ENCODE data around the gene GSK3B. TPM values are rescaled to one million over a fixed set of nuclear protein-coding genes. Genes with fewer than 3 reads are reported as not detected.

GSK3B gene
- total and polyA plus RNA-seq, 3 experiments from 2014 or later: 20.0 to 38.0 (median 35.7) TPM

GRCh38 chr3:120081719-120082118 lies 12.5 kb downstream of the GSK3B start:
- Mint-ChIP-seq H3K27ac (peak overlapping the region in 2 of 8 donors; percentile 1), H3K9me3 (no peaks in the 10 kb centered on the region), H3K36me3 (peaks cover 0 to 8% (median 7%) of the 10 kb centered on the region in 3 donors), H3K4me3 (peak overlapping the region in 1 of 7 donors; percentile 6), H3K4me1 (peaks cover 60 to 83% (median 81%) of the 10 kb centered on the region in 3 donors), H3K27me3 (no peaks in the 10 kb centered on the region)
- Histone ChIP-seq H3K4me1 (ENCODE audit: insufficient read depth, low read length) (peaks cover 26% of the 10 kb centered on the region), H3K27me3 (ENCODE audit: insufficient read depth, low read length, poor library complexity, severe bottlenecking) (no peaks in the 10 kb centered on the region), H3K4me3 (ENCODE audit: low read length) (no peak overlapping the region), H3K36me3 (ENCODE audit: insufficient read depth, low read length) (no peaks in the 10 kb centered on the region), H3K27ac (ENCODE audit: low read depth, low read length) (no peak overlapping the region), H3K9me3 (ENCODE audit: low read length) (no peaks in the 10 kb centered on the region)
- DNase-seq: no peak
- CTCF ChIA-PET: no interaction called here
- POLR2A ChIA-PET: no interaction called here

DNA sequence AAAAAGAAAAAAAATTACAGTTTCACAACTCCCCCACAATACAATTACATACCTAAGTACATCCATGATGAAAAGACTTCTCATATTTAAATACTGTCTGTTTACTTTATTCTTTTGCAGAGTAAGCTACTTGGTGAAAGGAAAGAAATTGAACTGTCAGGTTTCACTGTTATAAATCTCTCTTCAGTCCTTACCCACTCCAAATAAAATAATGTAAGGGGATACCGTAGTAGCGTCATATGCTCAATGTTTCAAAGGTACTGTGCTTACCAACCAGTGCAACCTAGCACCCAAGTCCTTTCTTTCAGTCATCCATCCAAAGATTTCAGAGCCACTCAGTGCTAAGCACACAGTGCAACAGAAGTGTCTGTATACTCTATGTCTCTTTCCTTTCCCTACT lies 13.4 kb downstream of the GSK3B start:
- H3K27me3 Mint-ChIP-seq: no peaks in the 10 kb centered on the region
- H3K4me3 ChIP-seq (ENCODE audit: low read length): no peak overlapping the region
- H3K36me3 ChIP-seq (ENCODE audit: insufficient read depth, low read length): no peaks in the 10 kb centered on the region
- POLR2A ChIA-PET: no interaction called here
- H3K4me1 Mint-ChIP-seq: peaks cover 60 to 81% (median 78%) of the 10 kb centered on the region in 3 donors
- H3K4me3 Mint-ChIP-seq: no peak overlapping the region
- peak overlapping the region in 2 of 8 donors; percentile 13 to 26 for H3K27ac Mint-ChIP-seq
- H3K36me3 Mint-ChIP-seq: peaks cover 0 to 9% (median 8%) of the 10 kb centered on the region in 3 donors
- H3K9me3 ChIP-seq (ENCODE audit: low read length): no peaks in the 10 kb centered on the region
- CTCF ChIA-PET: no interaction called here
- no peak overlapping the region for H3K27ac ChIP-seq (ENCODE audit: low read depth, low read length)
- no peaks in the 10 kb centered on the region for H3K9me3 Mint-ChIP-seq
- H3K27me3 ChIP-seq (ENCODE audit: insufficient read depth, low read length, poor library complexity, severe bottlenecking): no peaks in the 10 kb centered on the region
- no peak for DNase-seq
- peaks cover 20% of the 10 kb centered on the region for H3K4me1 ChIP-seq (ENCODE audit: insufficient read depth, low read length)

DNA sequence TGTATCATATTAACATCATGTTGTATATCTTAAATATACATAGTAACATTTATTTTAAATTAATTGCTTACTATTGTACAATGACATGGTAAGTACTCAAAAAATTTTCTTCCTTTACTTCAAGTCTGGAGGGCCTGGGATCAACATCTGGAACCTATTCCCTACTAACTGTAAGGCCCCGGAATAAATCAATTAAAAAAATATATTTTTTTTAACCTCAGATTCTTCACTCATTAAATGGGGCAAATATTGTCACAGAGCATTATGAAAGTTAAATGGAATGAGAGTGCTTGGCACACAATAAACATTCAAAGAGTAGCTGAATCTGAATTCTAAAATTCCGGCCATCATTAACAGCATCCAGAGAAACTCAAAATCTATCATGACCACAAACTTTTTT lies 16.5 kb downstream of the GSK3B start:
- DNase-seq: no peak
- ChIA-PET POLR2A (interaction anchor here (0.7 to 1.0 kb wide), 2 partner anchors 16 to 18 kb away, joined by 4 to 6 read pairs; partner anchors contain the start of gene GSK3B), CTCF (no interaction called here)

GRCh38 chr3:120072867-120073525 lies 21.3 kb downstream of the GSK3B start:
- Histone ChIP-seq H3K27ac (ENCODE audit: low read depth, low read length) (no peak overlapping the region), H3K9me3 (ENCODE audit: low read length) (no peaks in the 10 kb centered on the region), H3K36me3 (ENCODE audit: insufficient read depth, low read length) (no peaks in the 10 kb centered on the region), H3K4me3 (ENCODE audit: low read length) (no peak overlapping the region), H3K27me3 (ENCODE audit: insufficient read depth, low read length, poor library complexity, severe bottlenecking) (no peaks in the 10 kb centered on the region), H3K4me1 (ENCODE audit: insufficient read depth, low read length) (peaks cover 3% of the 10 kb centered on the region)
- Mint-ChIP-seq H3K27ac (peak overlapping the region in 1 of 8 donors; percentile 18), H3K36me3 (peaks cover 0 to 5% (median 3%) of the 10 kb centered on the region in 3 donors), H3K27me3 (no peaks in the 10 kb centered on the region), H3K9me3 (no peaks in the 10 kb centered on the region), H3K4me1 (peaks cover 60 to 84% (median 83%) of the 10 kb centered on the region in 3 donors), H3K4me3 (no peak overlapping the region)
- peak in 1 of 5 donors; percentile 44 for DNase-seq
- ChIA-PET CTCF (interaction anchor here (0.7 to 1.0 kb wide), 4 partner anchors 14 to 768 kb away, joined by 3 read pairs; no protein-coding TSS in a partner anchor), POLR2A (interaction anchor here (1.1 to 1.8 kb wide), 2 partner anchors 21 to 23 kb away, joined by 3 to 4 read pairs; partner anchors contain the start of gene GSK3B)

More for the DNA sequence above, 16.5 kb downstream of the GSK3B start:
- peaks cover 68 to 87% (median 85%) of the 10 kb centered on the region in 3 donors for H3K4me1 Mint-ChIP-seq
- no peaks in the 10 kb centered on the region for H3K9me3 ChIP-seq (ENCODE audit: low read length)
- H3K9me3 Mint-ChIP-seq: no peaks in the 10 kb centered on the region
- H3K36me3 ChIP-seq (ENCODE audit: insufficient read depth, low read length): no peaks in the 10 kb centered on the region
- H3K27me3 Mint-ChIP-seq: no peaks in the 10 kb centered on the region
- H3K4me3 ChIP-seq (ENCODE audit: low read length): no peak overlapping the region
- no peaks in the 10 kb centered on the region for H3K27me3 ChIP-seq (ENCODE audit: insufficient read depth, low read length, poor library complexity, severe bottlenecking)
- H3K36me3 Mint-ChIP-seq: peaks cover 0 to 8% (median 7%) of the 10 kb centered on the region in 3 donors
- H3K27ac ChIP-seq (ENCODE audit: low read depth, low read length): no peak overlapping the region
- peak overlapping the region in 2 of 8 donors; percentile 1 to 17 for H3K27ac Mint-ChIP-seq
- peaks cover 14% of the 10 kb centered on the region for H3K4me1 ChIP-seq (ENCODE audit: insufficient read depth, low read length)
- no peak overlapping the region for H3K4me3 Mint-ChIP-seq

DNA sequence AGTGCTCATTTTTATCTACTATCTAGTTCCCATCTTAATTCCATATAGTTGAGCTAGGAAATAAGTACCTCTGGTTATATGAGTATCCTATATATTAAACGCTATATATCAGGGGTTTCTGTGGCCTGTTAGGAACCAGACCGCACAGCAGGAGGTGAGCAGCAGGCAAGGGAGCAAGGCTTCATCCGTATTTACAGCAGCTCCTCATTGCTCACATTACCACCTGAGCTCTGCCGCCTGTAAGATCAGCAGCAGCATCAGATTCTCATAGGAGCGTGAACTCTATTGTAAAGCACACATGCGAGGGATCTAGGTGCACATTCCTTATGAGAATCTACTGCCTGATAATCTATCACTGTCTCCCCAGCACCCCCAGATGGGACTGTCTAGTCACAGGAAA lies 23.0 kb downstream of the GSK3B start:
- Histone ChIP-seq H3K9me3 (ENCODE audit: low read length) (no peaks in the 10 kb centered on the region), H3K4me3 (ENCODE audit: low read length) (no peak overlapping the region), H3K27me3 (ENCODE audit: insufficient read depth, low read length, poor library complexity, severe bottlenecking) (no peaks in the 10 kb centered on the region), H3K4me1 (ENCODE audit: insufficient read depth, low read length) (peaks cover 3% of the 10 kb centered on the region), H3K36me3 (ENCODE audit: insufficient read depth, low read length) (no peaks in the 10 kb centered on the region), H3K27ac (ENCODE audit: low read depth, low read length) (no peak overlapping the region)
- Mint-ChIP-seq H3K4me3 (no peak overlapping the region), H3K27me3 (no peaks in the 10 kb centered on the region), H3K9me3 (no peaks in the 10 kb centered on the region), H3K27ac (peak overlapping the region in 1 of 8 donors; percentile 3), H3K4me1 (peaks cover 64 to 89% (median 86%) of the 10 kb centered on the region in 3 donors), H3K36me3 (peaks cover 0 to 8% (median 4%) of the 10 kb centered on the region in 3 donors)
- ChIA-PET CTCF (no interaction called here), POLR2A (no interaction called here)
- DNase-seq: no peak

- H3K9me3 ChIP-seq (ENCODE audit: low read length): no peaks in the 10 kb centered on the region
- Mint-ChIP-seq H3K9me3 (peaks cover 0 to 2% (median 0%) of the 10 kb centered on the region in 5 donors), H3K36me3 (peaks cover 0 to 6% (median 0%) of the 10 kb centered on the region in 3 donors), H3K4me3 (no peak overlapping the region), H3K27ac (no peak overlapping the region), H3K4me1 (peaks cover 62 to 88% (median 86%) of the 10 kb centered on the region in 3 donors), H3K27me3 (no peaks in the 10 kb centered on the region)
- ChIA-PET CTCF (no interaction called here), POLR2A (no interaction called here)
- H3K27ac ChIP-seq (ENCODE audit: low read depth, low read length): no peak overlapping the region
- H3K36me3 ChIP-seq (ENCODE audit: insufficient read depth, low read length): no peaks in the 10 kb centered on the region
- H3K4me1 ChIP-seq (ENCODE audit: insufficient read depth, low read length): peaks cover 3% of the 10 kb centered on the region
- no peak for DNase-seq
- H3K4me3 ChIP-seq (ENCODE audit: low read length): no peak overlapping the region
- H3K27me3 ChIP-seq (ENCODE audit: insufficient read depth, low read length, poor library complexity, severe bottlenecking): no peaks in the 10 kb centered on the region
These were observed 23.8 kb downstream of the GSK3B start for GRCh38 chr3:120070263-120070981.

- H3K4me1 Mint-ChIP-seq: peaks cover 58 to 78% (median 77%) of the 10 kb centered on the region in 3 donors
- CTCF ChIA-PET: interaction anchor here (1.5 kb wide), 1 partner anchor 17 kb away, joined by 5 read pairs; no protein-coding TSS in a partner anchor
- peaks cover 2 to 9% (median 6%) of the 10 kb centered on the region in 3 donors for H3K36me3 Mint-ChIP-seq
- no peaks in the 10 kb centered on the region for H3K36me3 ChIP-seq (ENCODE audit: insufficient read depth, low read length)
- H3K4me1 ChIP-seq (ENCODE audit: insufficient read depth, low read length): peaks cover 3% of the 10 kb centered on the region
- H3K4me3 ChIP-seq (ENCODE audit: low read length): no peak overlapping the region
- peak overlapping the region in 2 of 8 donors; percentile 2 to 32 for H3K27ac Mint-ChIP-seq
- H3K27me3 Mint-ChIP-seq: no peaks in the 10 kb centered on the region
- DNase-seq: no peak
- H3K27ac ChIP-seq (ENCODE audit: low read depth, low read length): no peak overlapping the region
- H3K27me3 ChIP-seq (ENCODE audit: insufficient read depth, low read length, poor library complexity, severe bottlenecking): no peaks in the 10 kb centered on the region
- no peaks in the 10 kb centered on the region for H3K9me3 ChIP-seq (ENCODE audit: low read length)
- POLR2A ChIA-PET: no interaction called here
- H3K9me3 Mint-ChIP-seq: peaks cover 0 to 8% (median 0%) of the 10 kb centered on the region in 5 donors
- H3K4me3 Mint-ChIP-seq: no peak overlapping the region
These were observed 27.2 kb downstream of the GSK3B start for GRCh38 chr3:120067083-120067482.

GRCh38 chr3:120066634-120067033 lies 27.6 kb downstream of the GSK3B start:
- Histone ChIP-seq H3K36me3 (ENCODE audit: insufficient read depth, low read length) (no peaks in the 10 kb centered on the region), H3K27me3 (ENCODE audit: insufficient read depth, low read length, poor library complexity, severe bottlenecking) (no peaks in the 10 kb centered on the region), H3K4me3 (ENCODE audit: low read length) (no peak overlapping the region), H3K9me3 (ENCODE audit: low read length) (no peaks in the 10 kb centered on the region), H3K27ac (ENCODE audit: low read depth, low read length) (no peak overlapping the region), H3K4me1 (ENCODE audit: insufficient read depth, low read length) (peaks cover 3% of the 10 kb centered on the region)
- peaks cover 56 to 74% (median 74%) of the 10 kb centered on the region in 3 donors for H3K4me1 Mint-ChIP-seq
- no peak overlapping the region for H3K27ac Mint-ChIP-seq
- ChIA-PET POLR2A (no interaction called here), CTCF (interaction anchor here (1.5 kb wide), 1 partner anchor 17 kb away, joined by 5 read pairs; no protein-coding TSS in a partner anchor)
- peak overlapping the region in 1 of 7 donors; percentile 1 for H3K4me3 Mint-ChIP-seq
- H3K36me3 Mint-ChIP-seq: peaks cover 2 to 9% (median 6%) of the 10 kb centered on the region in 3 donors
- peaks cover 0 to 8% (median 0%) of the 10 kb centered on the region in 5 donors for H3K9me3 Mint-ChIP-seq
- H3K27me3 Mint-ChIP-seq: no peaks in the 10 kb centered on the region
- no peak for DNase-seq
